RCC 7860 (cell line): ENCODE results near the gene MIER3.
A peak's percentile ranks its signal among the peaks of the same experiment; 100 is the strongest.

ENCODE experiments used
- DNase-seq: peaks from one replicate; pipeline ENCODE4 v3.0.0-alpha.2; 2015; ENCODE audit warnings: low spot score
- FAIRE-seq: peaks from 2 replicates; lab custom pipeline; 2012; peaks lifted over from hg19 to GRCh38; lab: Jason Lieb, UNC

The MIER3 gene

GRCh38 chr5:56900395-56900794 is 51.5 kb downstream of the MIER3 start:
- no peak for FAIRE-seq

GRCh38 chr5:56898213-56898612 is 53.7 kb downstream of the MIER3 start:
- DNase-seq (no peak), FAIRE-seq (no peak)

More at GRCh38 chr5:56900395-56900794, 51.5 kb downstream of the MIER3 start:
- DNase-seq, result peak; percentile 7

GRCh38 chr5:56896763-56897162 is 55.2 kb downstream of the MIER3 start:
- DNase-seq (no peak), FAIRE-seq (no peak)

GRCh38 chr5:56893251-56893951 is 58.5 kb downstream of the MIER3 start:
- no peak for FAIRE-seq
- no peak for DNase-seq

GRCh38 chr5:56881571-56881970 is 70.4 kb downstream of the MIER3 start:
- FAIRE-seq, result no peak

GRCh38 chr5:56876327-56876726 is 75.6 kb downstream of the MIER3 start:
- FAIRE-seq (peak; percentile 82), DNase-seq (peak; percentile 68)

More at GRCh38 chr5:56881571-56881970, 70.4 kb downstream of the MIER3 start:
- no peak for DNase-seq

GRCh38 chr5:56873056-56873455 is 78.9 kb downstream of the MIER3 start:
- DNase-seq, result no peak
- FAIRE-seq, result no peak

- FAIRE-seq (no peak), DNase-seq (no peak)
Observed at GRCh38 chr5:56871777-56872176, 80.1 kb downstream of the MIER3 start.
